Gastroesophageal sphincter (tissue), 3 donors: ENCODE measurements around the gene CIP2A.

Experiments
- CTCF ChIP-seq, 4 experiments: fragments of 200-600 bp in 2 of 4; fragments of 450-650 bp in 2 of 4; sonication (generic) in 1 of 4; IDR thresholded peaks; one replicate each; pipeline ENCODE4 v1.5.1; 2017 to 2019; ENCODE audit warnings: antibody characterized with exemption in 4 of 4, mild to moderate bottlenecking in 2 of 4, moderate library complexity in 2 of 4
- POLR2AphosphoS5 ChIP-seq: sonication (generic); formaldehyde crosslinking; IDR thresholded peaks from one replicate; pipeline ENCODE4 v1.6.1; 2017; ENCODE audit warnings: antibody characterized with exemption

DNA sequence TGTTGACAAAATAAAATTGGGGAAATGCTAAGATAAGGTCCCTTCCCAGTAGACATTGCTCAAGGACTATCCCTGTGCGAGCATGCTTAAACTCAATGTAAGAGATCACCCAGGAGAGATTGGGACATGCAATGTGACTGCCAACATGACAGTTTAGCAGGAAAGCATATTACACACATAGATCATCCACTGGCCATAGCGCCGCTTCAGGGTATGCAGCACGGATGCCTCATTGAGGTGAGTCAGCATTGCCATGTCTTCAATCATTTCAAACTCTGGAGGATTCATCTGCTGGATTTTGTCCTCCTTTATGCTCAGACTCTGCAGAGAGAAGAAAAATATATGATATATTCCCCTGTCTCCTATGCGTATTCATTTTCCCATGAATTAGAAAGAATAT, 87.7 kb downstream of the CIP2A start:
- TF ChIP-seq CTCF (IDR thresholded peaks at IDR 0.05) = no peak
- TF ChIP-seq POLR2AphosphoS5 = no peak
